ENCODE measurements around the gene ABCF3.

- no peak for TF ChIP-seq POLR2AphosphoS5 (IDR thresholded peaks at IDR 0.05; ENCODE audit: low read depth, low read length)
- no peak for TF ChIP-seq TAF1 (IDR thresholded peaks at IDR 0.05; ENCODE audit: low read depth, low read length)
- TF ChIP-seq POLR2A (IDR thresholded peaks at IDR 0.05; ENCODE audit: low read depth, low read length), result no peak
Measured at GRCh38 chr3:184154885-184155643, 30.9 kb upstream of the ABCF3 start, which contains the start of gene DVL3.

Measured in GM12891 (cell line).